WTC11 (cell line): ENCODE data around the gene B4GALNT2. TPM values are rescaled to one million over a fixed set of nuclear protein-coding genes. Genes with fewer than 3 reads are reported as not detected.

Experiments
- ATAC-seq: fragments of 200-7000 bp; cut with Tn5 transposase; 2 replicates; pipeline ENCODE4 v1.10.0; 2021; ENCODE audit warnings: mild to moderate bottlenecking, moderate library complexity
- CTCF ChIA-PET: fragments of 300-600 bp; sonication (Branson Sonifier 250); formaldehyde crosslinking; loops from one replicate; lab custom pipeline; 2021; ENCODE audit warnings: antibody characterized with exemption; lab: Charles Lee
- POLR2A ChIA-PET: fragments of 350-600 bp; sonication (Branson Sonifier 250); formaldehyde crosslinking; loops from one replicate; lab custom pipeline; 2021; ENCODE audit warnings: antibody characterized with exemption; lab: Charles Lee
- DNase-seq: peaks from one replicate; pipeline ENCODE4 v3.0.0; 2021; ENCODE audit warnings: low spot score
- H3K27ac Mint-ChIP-seq: 2 replicates; pipeline ENCODE4 v1.8.0; 2021; ENCODE audit warnings: mixed read lengths
- H3K27me3 Mint-ChIP-seq: 2 replicates; pipeline ENCODE4 v1.8.0; 2021; ENCODE audit warnings: low read depth, mild to moderate bottlenecking, moderate library complexity, mixed read lengths
- H3K36me3 Mint-ChIP-seq: 2 replicates; pipeline ENCODE4 v1.8.0; 2021; ENCODE audit warnings: mixed read lengths
- H3K4me1 Mint-ChIP-seq: 2 replicates; pipeline ENCODE4 v1.8.0; 2022; ENCODE audit warnings: mixed read lengths
- H3K4me3 Mint-ChIP-seq: 2 replicates; pipeline ENCODE4 v1.8.0; 2021; ENCODE audit warnings: mild to moderate bottlenecking, moderate library complexity, mixed read lengths
- H3K9me3 Mint-ChIP-seq: 2 replicates; pipeline ENCODE4 v1.8.0; 2021; ENCODE audit warnings: mixed read lengths
- ESRRA ChIP-seq: sonication (generic); formaldehyde crosslinking; IDR thresholded peaks from 2 replicates; pipeline ENCODE4 v1.8.1; 2022; ENCODE audit warnings: mild to moderate bottlenecking, missing genetic modification reagents, borderline replicate concordance
- MYBL2 ChIP-seq: sonication (generic); formaldehyde crosslinking; IDR thresholded peaks from 2 replicates; pipeline ENCODE4 v1.8.1; 2023; ENCODE audit warnings: mild to moderate bottlenecking, moderate library complexity, missing genetic modification reagents
- NR1H2 ChIP-seq: sonication (generic); formaldehyde crosslinking; IDR thresholded peaks from 2 replicates; pipeline ENCODE4 v1.9.0; 2021; ENCODE audit warnings: mild to moderate bottlenecking, moderate library complexity, missing genetic modification reagents
- ZNF396 ChIP-seq: fragments of 250-450 bp; sonication (Bioruptor Pico); IDR thresholded peaks from 2 replicates; pipeline ENCODE4 v1.8.0; 2021; ENCODE audit warnings: mild to moderate bottlenecking, moderate library complexity, borderline replicate concordance
- total RNA-seq: library from RNA; stranded (reverse); gene quantifications from 3 replicates; pipeline ENCODE4 v1.2.3, GENCODE V29; 2021
- TF ChIP-seq, protein P1 (sequence below): sonication (generic); formaldehyde crosslinking; IDR thresholded peaks from 2 replicates; pipeline ENCODE4 v1.8.1; 2022; ENCODE audit warnings: low read depth, mild to moderate bottlenecking, moderate library complexity, missing genetic modification reagents, borderline replicate concordance
- TF ChIP-seq, protein P2 (sequence below): sonication (generic); formaldehyde crosslinking; IDR thresholded peaks from 2 replicates; pipeline ENCODE4 v1.8.0; 2022; ENCODE audit warnings: mild to moderate bottlenecking, missing genetic modification reagents
- TF ChIP-seq, protein P3 (sequence below): fragments of 250-450 bp; sonication (Bioruptor Pico); conservative IDR thresholded peaks from 2 replicates; pipeline ENCODE4 v1.9.0; 2021; ENCODE audit warnings: mild to moderate bottlenecking
- TF ChIP-seq, protein P4 (sequence below): sonication (generic); formaldehyde crosslinking; IDR thresholded peaks from 2 replicates; pipeline ENCODE4 v1.8.0; 2022; ENCODE audit warnings: mild to moderate bottlenecking, missing genetic modification reagents
- TF ChIP-seq, protein P5 (sequence below): fragments of 250-450 bp; sonication (Bioruptor Pico); IDR thresholded peaks from 2 replicates; pipeline ENCODE4 v1.9.0; 2021; ENCODE audit warnings: mild to moderate bottlenecking, borderline replicate concordance

B4GALNT2 gene
- total RNA-seq, 1 experiment from 2014 or later = 0.04 TPM

DNA sequence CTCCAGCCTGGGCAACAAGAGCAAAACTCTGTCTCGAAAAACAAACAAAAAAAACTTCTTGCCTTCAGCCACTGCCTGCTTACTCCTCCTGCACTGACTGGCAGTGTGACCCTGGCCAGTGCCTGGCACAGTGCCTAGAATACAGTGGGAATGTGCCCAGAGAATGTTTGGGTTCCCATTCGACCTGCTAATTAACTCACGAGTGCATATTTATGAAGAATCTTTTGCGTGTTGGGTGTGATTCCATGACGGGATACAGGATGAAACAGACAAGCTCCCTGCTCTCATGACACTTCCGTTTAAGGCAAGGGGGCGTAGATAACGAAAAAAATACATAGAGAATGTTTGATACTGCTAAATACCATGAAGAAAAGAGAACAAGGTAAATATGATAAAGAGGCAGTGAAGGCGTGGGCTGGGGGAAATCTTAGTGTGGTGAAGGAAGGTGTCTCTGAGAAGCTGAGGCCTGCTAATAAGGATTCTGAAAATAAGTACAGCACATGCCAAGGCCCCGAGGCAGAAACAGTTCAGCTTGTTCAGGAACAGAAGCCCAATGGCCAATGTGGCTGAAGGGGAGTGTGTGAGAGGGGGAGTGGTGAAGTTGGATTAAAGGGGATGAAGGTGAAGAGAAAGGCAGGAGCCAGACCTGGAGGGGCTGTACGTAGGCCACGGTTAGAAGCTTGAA, 82.2 kb downstream of the B4GALNT2 start:
- Mint-ChIP-seq H3K9me3 (no peaks in the 10 kb centered on the region), H3K4me3 (no peak overlapping the region), H3K27ac (0 out of 2 replicates have a peak overlapping the region, but pooled peaks have one; percentile 39), H3K36me3 (no peaks in the 10 kb centered on the region), H3K27me3 (peaks cover 11% of the 10 kb centered on the region; the same call in 1 of the 2 replicates), H3K4me1 (peaks cover 47% of the 10 kb centered on the region)
- TF ChIP-seq, protein P1, sequence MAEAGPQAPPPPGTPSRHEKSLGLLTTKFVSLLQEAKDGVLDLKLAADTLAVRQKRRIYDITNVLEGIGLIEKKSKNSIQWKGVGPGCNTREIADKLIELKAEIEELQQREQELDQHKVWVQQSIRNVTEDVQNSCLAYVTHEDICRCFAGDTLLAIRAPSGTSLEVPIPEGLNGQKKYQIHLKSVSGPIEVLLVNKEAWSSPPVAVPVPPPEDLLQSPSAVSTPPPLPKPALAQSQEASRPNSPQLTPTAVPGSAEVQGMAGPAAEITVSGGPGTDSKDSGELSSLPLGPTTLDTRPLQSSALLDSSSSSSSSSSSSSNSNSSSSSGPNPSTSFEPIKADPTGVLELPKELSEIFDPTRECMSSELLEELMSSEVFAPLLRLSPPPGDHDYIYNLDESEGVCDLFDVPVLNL (CRISPR knock-in tag) = no peak
- no peak for TF ChIP-seq ESRRA (CRISPR knock-in tag)
- POLR2A ChIA-PET = no interaction called here
- ATAC-seq = no peak
- no peak for DNase-seq
- CTCF ChIA-PET = interaction anchor here (1.3 to 1.7 kb wide), 2 partner anchors 13 to 62 kb away, joined by 3 read pairs; no protein-coding TSS in a partner anchor

DNA sequence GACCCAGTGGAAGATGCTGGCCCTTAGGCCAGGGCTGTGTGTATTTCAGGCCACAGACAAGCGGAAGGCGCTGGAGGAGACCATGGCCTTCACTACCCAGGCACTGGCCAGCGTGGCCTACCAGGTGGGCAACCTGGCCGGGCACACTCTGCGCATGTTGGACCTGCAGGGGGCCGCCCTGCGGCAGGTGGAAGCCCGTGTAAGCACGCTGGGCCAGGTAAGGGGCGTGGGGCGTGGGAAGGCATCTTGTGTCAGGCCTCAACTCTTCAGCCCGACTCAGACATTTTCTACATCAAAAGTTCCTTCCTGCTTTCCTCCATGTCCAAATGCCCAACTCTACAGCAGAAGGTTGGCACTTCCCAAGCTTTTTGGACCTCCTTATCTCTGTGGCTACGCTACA, 83.9 kb downstream of the B4GALNT2 start:
- no peak overlapping the region for H3K4me3 Mint-ChIP-seq
- DNase-seq = no peak
- peaks cover 32% of the 10 kb centered on the region for H3K4me1 Mint-ChIP-seq
- TF ChIP-seq NR1H2 (CRISPR knock-in tag) = no peak
- no peaks in the 10 kb centered on the region for H3K36me3 Mint-ChIP-seq
- ChIA-PET CTCF (interaction anchor here (1.7 kb wide), 1 partner anchor 11 kb away, joined by 3 read pairs; no protein-coding TSS in a partner anchor), POLR2A (no interaction called here)
- no peak overlapping the region for H3K27ac Mint-ChIP-seq
- ATAC-seq = no peak
- no peaks in the 10 kb centered on the region for H3K9me3 Mint-ChIP-seq
- H3K27me3 Mint-ChIP-seq = peaks cover 12% of the 10 kb centered on the region

DNA sequence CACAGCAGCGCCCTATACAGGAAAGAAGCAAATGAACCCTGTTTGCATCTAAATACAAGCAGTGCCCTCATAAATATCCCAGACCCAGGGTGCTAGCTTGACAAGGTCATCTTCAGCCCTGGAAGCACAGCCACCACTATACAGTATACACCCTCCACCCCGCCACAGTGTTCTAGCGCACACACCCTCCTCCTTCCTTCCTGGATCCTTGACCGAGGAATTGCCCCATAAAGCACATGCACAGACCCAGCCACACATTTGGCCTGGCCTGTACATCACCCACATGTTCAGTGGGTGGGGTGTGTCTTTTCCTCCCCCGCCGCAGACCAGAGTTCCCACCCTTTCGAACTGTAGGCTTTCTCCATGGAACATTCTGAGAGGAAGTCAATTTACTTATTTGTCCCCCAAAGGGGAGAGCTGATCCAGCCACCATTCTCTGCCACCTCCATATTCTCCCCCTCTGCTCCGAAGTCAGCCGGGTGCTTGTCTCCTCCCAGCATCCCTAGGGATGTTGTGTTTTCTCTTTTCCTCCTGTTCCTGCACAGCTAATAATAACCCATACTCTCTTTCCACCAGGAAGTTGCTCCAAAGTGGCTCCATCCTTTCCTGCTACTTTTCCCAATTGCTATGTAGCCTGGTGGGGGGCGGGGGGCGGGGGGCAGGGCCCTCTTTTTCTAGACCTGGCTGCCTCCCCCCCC, 84.5 kb downstream of the B4GALNT2 start:
- CTCF ChIA-PET = interaction anchor here (0.6 to 1.3 kb wide), 5 partner anchors 10 to 257 kb away, joined by 3 to 5 read pairs (median 3); no protein-coding TSS in a partner anchor
- Mint-ChIP-seq H3K27me3 (peaks cover 18% of the 10 kb centered on the region), H3K9me3 (no peaks in the 10 kb centered on the region), H3K4me1 (peaks cover 32% of the 10 kb centered on the region)
- no peak for ATAC-seq
- POLR2A ChIA-PET = no interaction called here
- TF ChIP-seq MYBL2 (CRISPR knock-in tag) (no peak), ZNF396 (no peak)
- TF ChIP-seq, protein P2, sequence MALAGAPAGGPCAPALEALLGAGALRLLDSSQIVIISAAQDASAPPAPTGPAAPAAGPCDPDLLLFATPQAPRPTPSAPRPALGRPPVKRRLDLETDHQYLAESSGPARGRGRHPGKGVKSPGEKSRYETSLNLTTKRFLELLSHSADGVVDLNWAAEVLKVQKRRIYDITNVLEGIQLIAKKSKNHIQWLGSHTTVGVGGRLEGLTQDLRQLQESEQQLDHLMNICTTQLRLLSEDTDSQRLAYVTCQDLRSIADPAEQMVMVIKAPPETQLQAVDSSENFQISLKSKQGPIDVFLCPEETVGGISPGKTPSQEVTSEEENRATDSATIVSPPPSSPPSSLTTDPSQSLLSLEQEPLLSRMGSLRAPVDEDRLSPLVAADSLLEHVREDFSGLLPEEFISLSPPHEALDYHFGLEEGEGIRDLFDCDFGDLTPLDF (CRISPR knock-in tag) = no peak
- TF ChIP-seq, protein P3, sequence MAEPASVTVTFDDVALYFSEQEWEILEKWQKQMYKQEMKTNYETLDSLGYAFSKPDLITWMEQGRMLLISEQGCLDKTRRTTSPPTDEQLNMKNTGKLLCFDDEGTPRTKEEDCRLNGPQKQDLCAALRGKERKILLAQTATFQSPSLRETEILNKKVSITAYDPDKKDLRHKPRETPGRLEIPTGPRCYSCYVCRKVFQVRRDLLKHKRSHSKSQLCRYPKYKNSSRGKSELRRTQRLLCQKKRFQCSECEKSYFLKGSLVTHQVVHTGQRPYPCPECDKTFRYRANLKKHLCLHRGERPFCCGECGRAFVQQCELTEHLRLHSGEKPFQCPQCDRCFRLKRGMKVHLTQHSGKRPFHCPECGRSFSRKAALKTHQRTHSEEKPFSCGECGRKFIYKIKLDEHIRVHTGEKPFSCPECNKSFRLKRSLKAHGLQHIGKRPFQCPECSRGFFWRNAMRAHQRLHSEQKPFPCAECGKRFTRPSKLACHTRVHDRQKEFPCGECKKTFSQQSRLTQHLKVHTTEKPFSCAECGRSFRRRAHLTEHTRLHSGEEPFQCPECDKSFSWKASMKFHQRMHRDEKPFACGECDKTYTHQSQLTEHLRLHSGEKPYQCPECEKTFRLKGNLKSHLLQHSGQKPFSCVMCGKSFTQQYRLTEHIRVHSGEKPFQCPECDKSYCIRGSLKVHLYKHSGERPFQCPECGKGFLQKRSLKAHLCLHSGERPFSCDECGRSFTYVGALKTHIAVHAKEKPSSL (CRISPR knock-in tag) = no peak
- TF ChIP-seq, protein P4, sequence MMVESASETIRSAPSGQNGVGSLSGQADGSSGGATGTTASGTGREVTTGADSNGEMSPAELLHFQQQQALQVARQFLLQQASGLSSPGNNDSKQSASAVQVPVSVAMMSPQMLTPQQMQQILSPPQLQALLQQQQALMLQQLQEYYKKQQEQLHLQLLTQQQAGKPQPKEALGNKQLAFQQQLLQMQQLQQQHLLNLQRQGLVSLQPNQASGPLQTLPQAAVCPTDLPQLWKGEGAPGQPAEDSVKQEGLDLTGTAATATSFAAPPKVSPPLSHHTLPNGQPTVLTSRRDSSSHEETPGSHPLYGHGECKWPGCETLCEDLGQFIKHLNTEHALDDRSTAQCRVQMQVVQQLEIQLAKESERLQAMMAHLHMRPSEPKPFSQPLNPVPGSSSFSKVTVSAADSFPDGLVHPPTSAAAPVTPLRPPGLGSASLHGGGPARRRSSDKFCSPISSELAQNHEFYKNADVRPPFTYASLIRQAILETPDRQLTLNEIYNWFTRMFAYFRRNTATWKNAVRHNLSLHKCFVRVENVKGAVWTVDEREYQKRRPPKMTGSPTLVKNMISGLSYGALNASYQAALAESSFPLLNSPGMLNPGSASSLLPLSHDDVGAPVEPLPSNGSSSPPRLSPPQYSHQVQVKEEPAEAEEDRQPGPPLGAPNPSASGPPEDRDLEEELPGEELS (CRISPR knock-in tag) = no peak
- TF ChIP-seq, protein P5, sequence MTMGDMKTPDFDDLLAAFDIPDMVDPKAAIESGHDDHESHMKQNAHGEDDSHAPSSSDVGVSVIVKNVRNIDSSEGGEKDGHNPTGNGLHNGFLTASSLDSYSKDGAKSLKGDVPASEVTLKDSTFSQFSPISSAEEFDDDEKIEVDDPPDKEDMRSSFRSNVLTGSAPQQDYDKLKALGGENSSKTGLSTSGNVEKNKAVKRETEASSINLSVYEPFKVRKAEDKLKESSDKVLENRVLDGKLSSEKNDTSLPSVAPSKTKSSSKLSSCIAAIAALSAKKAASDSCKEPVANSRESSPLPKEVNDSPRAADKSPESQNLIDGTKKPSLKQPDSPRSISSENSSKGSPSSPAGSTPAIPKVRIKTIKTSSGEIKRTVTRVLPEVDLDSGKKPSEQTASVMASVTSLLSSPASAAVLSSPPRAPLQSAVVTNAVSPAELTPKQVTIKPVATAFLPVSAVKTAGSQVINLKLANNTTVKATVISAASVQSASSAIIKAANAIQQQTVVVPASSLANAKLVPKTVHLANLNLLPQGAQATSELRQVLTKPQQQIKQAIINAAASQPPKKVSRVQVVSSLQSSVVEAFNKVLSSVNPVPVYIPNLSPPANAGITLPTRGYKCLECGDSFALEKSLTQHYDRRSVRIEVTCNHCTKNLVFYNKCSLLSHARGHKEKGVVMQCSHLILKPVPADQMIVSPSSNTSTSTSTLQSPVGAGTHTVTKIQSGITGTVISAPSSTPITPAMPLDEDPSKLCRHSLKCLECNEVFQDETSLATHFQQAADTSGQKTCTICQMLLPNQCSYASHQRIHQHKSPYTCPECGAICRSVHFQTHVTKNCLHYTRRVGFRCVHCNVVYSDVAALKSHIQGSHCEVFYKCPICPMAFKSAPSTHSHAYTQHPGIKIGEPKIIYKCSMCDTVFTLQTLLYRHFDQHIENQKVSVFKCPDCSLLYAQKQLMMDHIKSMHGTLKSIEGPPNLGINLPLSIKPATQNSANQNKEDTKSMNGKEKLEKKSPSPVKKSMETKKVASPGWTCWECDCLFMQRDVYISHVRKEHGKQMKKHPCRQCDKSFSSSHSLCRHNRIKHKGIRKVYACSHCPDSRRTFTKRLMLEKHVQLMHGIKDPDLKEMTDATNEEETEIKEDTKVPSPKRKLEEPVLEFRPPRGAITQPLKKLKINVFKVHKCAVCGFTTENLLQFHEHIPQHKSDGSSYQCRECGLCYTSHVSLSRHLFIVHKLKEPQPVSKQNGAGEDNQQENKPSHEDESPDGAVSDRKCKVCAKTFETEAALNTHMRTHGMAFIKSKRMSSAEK (CRISPR knock-in tag) = no peak
- TF ChIP-seq, all 79 proteins: peak for 0
- no peak for DNase-seq
- H3K27ac Mint-ChIP-seq = peak overlapping the region; percentile 34; the same call in 1 of the 2 replicates
- no peaks in the 10 kb centered on the region for H3K36me3 Mint-ChIP-seq
- no peak overlapping the region for H3K4me3 Mint-ChIP-seq
